PFSK-1 (cell line): ENCODE data around the gene ZNF669.

ENCODE experiments used
- POLR2AphosphoS5 ChIP-seq: IDR thresholded peaks from 2 replicates; pipeline ENCODE4 v1.6.1; 2012; ENCODE audit warnings: low read depth, mild to moderate bottlenecking, control low read depth, low read length, moderate library complexity
- SIN3A ChIP-seq: IDR thresholded peaks from 2 replicates; pipeline ENCODE4 v1.6.1; 2012; ENCODE audit warnings: mild to moderate bottlenecking, low read length, moderate library complexity, borderline replicate concordance; ENCODE audit not compliant: insufficient read depth
- TF ChIP-seq, protein P1 (sequence below), 2 experiments: IDR thresholded peaks; 2 replicates each; pipeline versions ENCODE4 v1.6.1 to v1.8.0; 2011 to 2012; ENCODE audit warnings: low read depth in 2 of 2, low read length in 2 of 2, control low read depth in 1 of 2, inconsistent platforms in 1 of 2, mild to moderate bottlenecking in 1 of 2, moderate library complexity in 1 of 2; ENCODE audit not compliant: insufficient read depth in 1 of 2

DNA sequence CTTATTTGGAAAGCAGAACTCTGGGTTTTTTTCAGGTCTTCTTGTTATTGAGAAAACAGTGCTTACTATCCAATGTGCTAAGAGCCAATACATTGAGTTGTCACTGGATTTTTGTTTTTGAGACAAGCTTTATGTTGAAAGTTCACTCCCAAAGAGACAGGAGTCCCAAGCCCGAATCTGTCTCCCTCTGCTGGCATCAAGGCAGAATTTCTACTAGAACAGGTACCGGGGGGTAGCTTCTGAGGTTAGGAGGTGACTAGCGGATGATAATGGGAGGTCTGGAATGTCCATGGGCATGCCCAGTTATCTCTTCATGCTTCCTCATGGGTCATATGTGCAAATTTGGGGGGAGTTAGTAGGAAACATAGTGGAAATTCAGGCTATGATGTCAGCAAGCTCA is 42.5 kb upstream of the ZNF669 start:
- TF ChIP-seq SIN3A (no peak), POLR2AphosphoS5 (no peak)
- TF ChIP-seq, protein P1, sequence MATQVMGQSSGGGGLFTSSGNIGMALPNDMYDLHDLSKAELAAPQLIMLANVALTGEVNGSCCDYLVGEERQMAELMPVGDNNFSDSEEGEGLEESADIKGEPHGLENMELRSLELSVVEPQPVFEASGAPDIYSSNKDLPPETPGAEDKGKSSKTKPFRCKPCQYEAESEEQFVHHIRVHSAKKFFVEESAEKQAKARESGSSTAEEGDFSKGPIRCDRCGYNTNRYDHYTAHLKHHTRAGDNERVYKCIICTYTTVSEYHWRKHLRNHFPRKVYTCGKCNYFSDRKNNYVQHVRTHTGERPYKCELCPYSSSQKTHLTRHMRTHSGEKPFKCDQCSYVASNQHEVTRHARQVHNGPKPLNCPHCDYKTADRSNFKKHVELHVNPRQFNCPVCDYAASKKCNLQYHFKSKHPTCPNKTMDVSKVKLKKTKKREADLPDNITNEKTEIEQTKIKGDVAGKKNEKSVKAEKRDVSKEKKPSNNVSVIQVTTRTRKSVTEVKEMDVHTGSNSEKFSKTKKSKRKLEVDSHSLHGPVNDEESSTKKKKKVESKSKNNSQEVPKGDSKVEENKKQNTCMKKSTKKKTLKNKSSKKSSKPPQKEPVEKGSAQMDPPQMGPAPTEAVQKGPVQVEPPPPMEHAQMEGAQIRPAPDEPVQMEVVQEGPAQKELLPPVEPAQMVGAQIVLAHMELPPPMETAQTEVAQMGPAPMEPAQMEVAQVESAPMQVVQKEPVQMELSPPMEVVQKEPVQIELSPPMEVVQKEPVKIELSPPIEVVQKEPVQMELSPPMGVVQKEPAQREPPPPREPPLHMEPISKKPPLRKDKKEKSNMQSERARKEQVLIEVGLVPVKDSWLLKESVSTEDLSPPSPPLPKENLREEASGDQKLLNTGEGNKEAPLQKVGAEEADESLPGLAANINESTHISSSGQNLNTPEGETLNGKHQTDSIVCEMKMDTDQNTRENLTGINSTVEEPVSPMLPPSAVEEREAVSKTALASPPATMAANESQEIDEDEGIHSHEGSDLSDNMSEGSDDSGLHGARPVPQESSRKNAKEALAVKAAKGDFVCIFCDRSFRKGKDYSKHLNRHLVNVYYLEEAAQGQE (IDR thresholded peaks at IDR 0.05; ENCODE audit: insufficient read depth in 1 of 2, low read depth in 2 of 2, low read length in 2 of 2) = no peak
